ENCODE measurements around the gene PLPP4. TPM values are rescaled to one million over a fixed set of nuclear protein-coding genes. Genes with fewer than 3 reads are reported as not detected.

Gene PLPP4
- total and polyA plus RNA-seq, 10 of the 15 experiments (the other 5 are each of a cell fraction or from before 2014, with no cell fraction given), result 0.08 to 3.1 (median 0.26) TPM; not detected in 3

DNA sequence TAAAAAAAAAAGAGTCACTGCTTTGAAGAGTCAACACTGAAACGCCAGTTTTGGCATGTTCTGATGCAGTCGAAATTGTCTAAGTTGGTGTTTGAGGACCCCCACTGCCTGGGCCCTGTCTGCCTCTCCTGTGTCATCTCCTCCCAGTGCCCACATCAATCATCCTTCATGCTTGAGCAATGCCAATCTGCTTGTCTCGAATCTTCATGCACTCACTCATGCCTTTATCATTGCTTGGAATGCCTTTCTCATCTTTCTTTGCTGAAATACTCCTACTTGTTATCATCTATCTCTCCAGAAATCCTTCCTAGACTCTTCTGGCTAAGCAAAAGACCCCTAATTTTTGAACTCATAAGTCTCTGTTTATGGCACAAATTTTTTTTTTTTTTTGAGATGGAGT, 42.1 kb upstream of the PLPP4 start (continued):
- TF ChIP-seq, protein P1, sequence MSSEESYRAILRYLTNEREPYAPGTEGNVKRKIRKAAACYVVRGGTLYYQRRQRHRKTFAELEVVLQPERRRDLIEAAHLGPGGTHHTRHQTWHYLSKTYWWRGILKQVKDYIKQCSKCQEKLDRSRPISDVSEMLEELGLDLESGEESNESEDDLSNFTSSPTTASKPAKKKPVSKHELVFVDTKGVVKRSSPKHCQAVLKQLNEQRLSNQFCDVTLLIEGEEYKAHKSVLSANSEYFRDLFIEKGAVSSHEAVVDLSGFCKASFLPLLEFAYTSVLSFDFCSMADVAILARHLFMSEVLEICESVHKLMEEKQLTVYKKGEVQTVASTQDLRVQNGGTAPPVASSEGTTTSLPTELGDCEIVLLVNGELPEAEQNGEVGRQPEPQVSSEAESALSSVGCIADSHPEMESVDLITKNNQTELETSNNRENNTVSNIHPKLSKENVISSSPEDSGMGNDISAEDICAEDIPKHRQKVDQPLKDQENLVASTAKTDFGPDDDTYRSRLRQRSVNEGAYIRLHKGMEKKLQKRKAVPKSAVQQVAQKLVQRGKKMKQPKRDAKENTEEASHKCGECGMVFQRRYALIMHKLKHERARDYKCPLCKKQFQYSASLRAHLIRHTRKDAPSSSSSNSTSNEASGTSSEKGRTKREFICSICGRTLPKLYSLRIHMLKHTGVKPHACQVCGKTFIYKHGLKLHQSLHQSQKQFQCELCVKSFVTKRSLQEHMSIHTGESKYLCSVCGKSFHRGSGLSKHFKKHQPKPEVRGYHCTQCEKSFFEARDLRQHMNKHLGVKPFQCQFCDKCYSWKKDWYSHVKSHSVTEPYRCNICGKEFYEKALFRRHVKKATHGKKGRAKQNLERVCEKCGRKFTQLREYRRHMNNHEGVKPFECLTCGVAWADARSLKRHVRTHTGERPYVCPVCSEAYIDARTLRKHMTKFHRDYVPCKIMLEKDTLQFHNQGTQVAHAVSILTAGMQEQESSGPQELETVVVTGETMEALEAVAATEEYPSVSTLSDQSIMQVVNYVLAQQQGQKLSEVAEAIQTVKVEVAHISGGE (CRISPR knock-in tag; IDR thresholded peaks at IDR 0.05), result no peak
- no peak for TF ChIP-seq POLR2A (IDR thresholded peaks at IDR 0.05; ENCODE audit: low read depth, low read length)
- no peak for TF ChIP-seq IKZF2 (IDR thresholded peaks at IDR 0.05)
- no peak for TF ChIP-seq POLR2AphosphoS2 (IDR thresholded peaks at IDR 0.05; ENCODE audit: low read depth, low read length)

DNA sequence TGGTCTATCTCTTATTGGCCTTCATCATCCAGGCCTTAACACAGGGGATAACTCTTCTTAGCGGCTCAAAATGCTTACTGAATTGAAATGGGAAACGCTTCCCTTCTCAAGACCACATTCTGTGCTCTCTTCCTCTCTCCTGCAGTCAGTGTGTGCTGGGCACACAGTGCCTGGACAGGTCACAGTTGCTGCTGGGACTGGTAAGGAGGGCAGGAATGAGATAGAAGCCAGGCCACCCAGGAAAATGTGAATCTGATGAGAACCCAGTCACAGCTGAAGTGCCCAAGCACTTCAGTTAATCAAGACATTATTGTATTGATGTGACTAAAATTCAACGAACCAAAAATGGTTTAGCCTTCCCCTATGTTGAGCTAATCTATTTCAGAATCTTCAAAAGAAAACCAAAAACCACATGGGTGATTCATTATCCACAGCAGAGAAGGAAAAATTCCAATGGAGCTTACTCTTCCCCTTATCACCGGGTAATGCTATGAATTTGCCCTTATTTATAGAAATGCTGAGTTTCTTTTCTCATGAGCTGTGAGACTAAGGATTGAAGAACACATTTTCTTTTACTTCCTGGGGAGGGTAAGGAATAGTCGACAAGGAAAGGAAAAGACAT, 41.2 kb upstream of the PLPP4 start:
- WGBS (ENCODE audit: insufficient coverage, insufficient replicate concordance, low lambda C conversion rate, missing lambda C conversion rate), result 48% methylated on average over 5 of the region's 5 CpGs
- no peak overlapping the region for H3K4me3 ChIP-seq
- no peaks in the 10 kb centered on the region for H3K4me1 ChIP-seq (ENCODE audit: control insufficient read depth, insufficient read depth, low read length)
- intact Hi-C loops (cut with micrococcal nuclease; ENCODE audit: unreplicated experiment), result no loop called here
- no peak for FAIRE-seq
- in situ Hi-C loops (cut with MboI), result no loop called here
- H3K9ac ChIP-seq (ENCODE audit: control insufficient read depth, insufficient read depth, low read length), result no peak overlapping the region
- H3K36me3 ChIP-seq (ENCODE audit: control insufficient read depth in 2 of 2, insufficient read depth in 2 of 2, low read length in 1 of 2), result no peaks in the 10 kb centered on the region
- RAD21 ChIA-PET (ENCODE audit: unreplicated experiment), result interaction anchor here (1.0 kb wide), 1 partner anchor 679 kb away, joined by 3 read pairs; no protein-coding TSS in a partner anchor
- no peaks in the 10 kb centered on the region for H4K20me1 ChIP-seq (ENCODE audit: control insufficient read depth, insufficient read depth)
- no TSS peak for BruUV-seq (replicated peaks)
- ATAC-seq, result no peak
- no peak overlapping the region for H2AFZ ChIP-seq (ENCODE audit: control insufficient read depth, low read depth, low read length)
- POLR2A ChIA-PET, result no interaction called here
- SMC1A ChIA-PET (ENCODE audit: uncharacterized antibody, unreplicated experiment), result interaction anchor here (1.2 kb wide), 1 partner anchor 319 kb away, joined by 4 read pairs; no protein-coding TSS in a partner anchor
- DNase-seq (ENCODE audit: low read depth, low spot score), result no peak
- no peak overlapping the region for H3K27ac ChIP-seq (ENCODE audit: control insufficient read depth, insufficient read depth)
- H3K79me2 ChIP-seq (ENCODE audit: control insufficient read depth, insufficient read depth, low read length), result no peaks in the 10 kb centered on the region
- H3K4me2 ChIP-seq (ENCODE audit: control insufficient read depth, insufficient read depth), result no peak overlapping the region
- no peaks in the 10 kb centered on the region for H3K9me3 ChIP-seq (replicated peaks; ENCODE audit: control insufficient read depth, insufficient read depth, low read length)
- no peaks in the 10 kb centered on the region; a peak in 1 of 4 replicates for H3K27me3 ChIP-seq (replicated peaks in 1 of 2; ENCODE audit: control insufficient read depth in 2 of 2, insufficient read depth in 2 of 2, low read length in 1 of 2)
- CTCF ChIA-PET, result interaction anchor here (1.0 kb wide), 1 partner anchor 9 kb away, joined by 5 read pairs; no protein-coding TSS in a partner anchor
- TF ChIP-seq, protein P2, sequence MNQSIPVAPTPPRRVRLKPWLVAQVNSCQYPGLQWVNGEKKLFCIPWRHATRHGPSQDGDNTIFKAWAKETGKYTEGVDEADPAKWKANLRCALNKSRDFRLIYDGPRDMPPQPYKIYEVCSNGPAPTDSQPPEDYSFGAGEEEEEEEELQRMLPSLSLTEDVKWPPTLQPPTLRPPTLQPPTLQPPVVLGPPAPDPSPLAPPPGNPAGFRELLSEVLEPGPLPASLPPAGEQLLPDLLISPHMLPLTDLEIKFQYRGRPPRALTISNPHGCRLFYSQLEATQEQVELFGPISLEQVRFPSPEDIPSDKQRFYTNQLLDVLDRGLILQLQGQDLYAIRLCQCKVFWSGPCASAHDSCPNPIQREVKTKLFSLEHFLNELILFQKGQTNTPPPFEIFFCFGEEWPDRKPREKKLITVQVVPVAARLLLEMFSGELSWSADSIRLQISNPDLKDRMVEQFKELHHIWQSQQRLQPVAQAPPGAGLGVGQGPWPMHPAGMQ (IDR thresholded peaks at IDR 0.05; ENCODE audit: borderline replicate concordance), result no peak
- TF ChIP-seq, protein P3, sequence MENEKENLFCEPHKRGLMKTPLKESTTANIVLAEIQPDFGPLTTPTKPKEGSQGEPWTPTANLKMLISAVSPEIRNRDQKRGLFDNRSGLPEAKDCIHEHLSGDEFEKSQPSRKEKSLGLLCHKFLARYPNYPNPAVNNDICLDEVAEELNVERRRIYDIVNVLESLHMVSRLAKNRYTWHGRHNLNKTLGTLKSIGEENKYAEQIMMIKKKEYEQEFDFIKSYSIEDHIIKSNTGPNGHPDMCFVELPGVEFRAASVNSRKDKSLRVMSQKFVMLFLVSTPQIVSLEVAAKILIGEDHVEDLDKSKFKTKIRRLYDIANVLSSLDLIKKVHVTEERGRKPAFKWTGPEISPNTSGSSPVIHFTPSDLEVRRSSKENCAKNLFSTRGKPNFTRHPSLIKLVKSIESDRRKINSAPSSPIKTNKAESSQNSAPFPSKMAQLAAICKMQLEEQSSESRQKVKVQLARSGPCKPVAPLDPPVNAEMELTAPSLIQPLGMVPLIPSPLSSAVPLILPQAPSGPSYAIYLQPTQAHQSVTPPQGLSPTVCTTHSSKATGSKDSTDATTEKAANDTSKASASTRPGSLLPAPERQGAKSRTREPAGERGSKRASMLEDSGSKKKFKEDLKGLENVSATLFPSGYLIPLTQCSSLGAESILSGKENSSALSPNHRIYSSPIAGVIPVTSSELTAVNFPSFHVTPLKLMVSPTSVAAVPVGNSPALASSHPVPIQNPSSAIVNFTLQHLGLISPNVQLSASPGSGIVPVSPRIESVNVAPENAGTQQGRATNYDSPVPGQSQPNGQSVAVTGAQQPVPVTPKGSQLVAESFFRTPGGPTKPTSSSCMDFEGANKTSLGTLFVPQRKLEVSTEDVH (IDR thresholded peaks at IDR 0.05; ENCODE audit: low read depth, partially characterized antibody), result no peak
- TF ChIP-seq GABPA (IDR thresholded peaks at IDR 0.05; ENCODE audit: low read depth), result no peak
- TF ChIP-seq MEF2B (IDR thresholded peaks at IDR 0.05; ENCODE audit: partially characterized antibody, poor library complexity, severe bottlenecking), result no peak
- no peak for TF ChIP-seq YBX1 (IDR thresholded peaks at IDR 0.05)
- no peak for TF ChIP-seq MXI1 (IDR thresholded peaks at IDR 0.05; ENCODE audit: low read depth, low read length)
- no peak for TF ChIP-seq LARP7 (IDR thresholded peaks at IDR 0.05)
- no peak for TF ChIP-seq TCF12 (IDR thresholded peaks at IDR 0.05; ENCODE audit: low read depth, low read length)
- no peak for TF ChIP-seq ZNF274 (IDR thresholded peaks at IDR 0.05; ENCODE audit: insufficient read depth, insufficient read length)

Measured in GM12878 (cell line).